D721Med (cell line): ENCODE results near the gene MYLK3.

Experiments used
- DNase-seq: peaks from one replicate; pipeline ENCODE4 v3.0.0; 2011; ENCODE audit warnings: low spot score; ENCODE audit not compliant: insufficient read length
- FAIRE-seq: peaks from 2 replicates; lab custom pipeline; 2011; peaks lifted over from hg19 to GRCh38; lab: Jason Lieb, UNC
- CTCF ChIP-seq: IDR thresholded peaks from 2 replicates; pipeline ENCODE4 v1.5.1; 2012; ENCODE audit warnings: mild to moderate bottlenecking, control low read depth; ENCODE audit not compliant: insufficient read depth; ENCODE audit errors: missing control alignments

Gene MYLK3

GRCh38 chr16:46747777-46748651 is at the start of gene MYLK3:
TSS of gene MYLK3 (minus strand) at chr16:46748344. CDS start at chr16:46748193, 151 bp downstream.
- no peak for FAIRE-seq
- no peak for DNase-seq
- TF ChIP-seq CTCF, result no peak

GRCh38 chr16:46797501-46797900 is 49.4 kb upstream of the MYLK3 start:
- no peak for TF ChIP-seq CTCF
- DNase-seq (no peak), FAIRE-seq (no peak)

- no peak for DNase-seq
- no peak for FAIRE-seq
- TF ChIP-seq CTCF, result no peak
Observed at GRCh38 chr16:46796764-46797269, 48.7 kb upstream of the MYLK3 start.

GRCh38 chr16:46793841-46794240 is 45.7 kb upstream of the MYLK3 start:
- DNase-seq (no peak), FAIRE-seq (no peak)
- no peak for TF ChIP-seq CTCF

- FAIRE-seq, result no peak
- no peak for DNase-seq
- TF ChIP-seq CTCF, result no peak
Observed at GRCh38 chr16:46790599-46791270, 42.6 kb upstream of the MYLK3 start.

GRCh38 chr16:46789499-46790414 is 41.6 kb upstream of the MYLK3 start:
- TF ChIP-seq CTCF, result no peak
- no peak for DNase-seq
- no peak for FAIRE-seq
